Activated T-cell treated with anti-CD3 and anti-CD28 coated beads, Interleukin-2, amount 50 U/mL, for 4 hours (primary cell): ENCODE measurements around the gene KRTAP5-9. TPM values are rescaled to one million over a fixed set of nuclear protein-coding genes. Genes with fewer than 3 reads are reported as not detected.
"Not testable (repeated sequence)": the region's sequence is repeated elsewhere in the genome, so short reads cannot be mapped to it uniquely, and the experiment has no call there.

Experiments
- ATAC-seq, 2 donors: fragments of 200-7000 bp; cut with Tn5 transposase; one replicate each; pipeline ENCODE4 v1.10.0; 2021
- DNase-seq: peaks from one replicate; pipeline ENCODE4 v3.0.0-alpha.2; 2020
- H3K27me3 Mint-ChIP-seq: one replicate; pipeline ENCODE4 v1.8.0; 2021; ENCODE audit warnings: low read depth, mixed read lengths
- H3K36me3 Mint-ChIP-seq: one replicate; pipeline ENCODE4 v1.8.0; 2022; ENCODE audit warnings: mixed read lengths; ENCODE audit not compliant: insufficient read depth
- H3K4me1 Mint-ChIP-seq: one replicate; pipeline ENCODE4 v1.8.0; 2021; ENCODE audit warnings: low read depth, mixed read lengths
- H3K4me3 Mint-ChIP-seq: one replicate; pipeline ENCODE4 v1.8.0; 2021; ENCODE audit warnings: mild to moderate bottlenecking, moderate library complexity, mixed read lengths
- H3K9me3 Mint-ChIP-seq: one replicate; pipeline ENCODE4 v1.8.0; 2021; ENCODE audit warnings: mixed read lengths
- total RNA-seq, 3 donors: library from RNA; stranded (reverse); gene quantifications; one replicate each; pipeline ENCODE4 v1.2.1, GENCODE V29; 2021

KRTAP5-9 gene
- total RNA-seq, 3 donors from 2014 or later: not detected

DNA sequence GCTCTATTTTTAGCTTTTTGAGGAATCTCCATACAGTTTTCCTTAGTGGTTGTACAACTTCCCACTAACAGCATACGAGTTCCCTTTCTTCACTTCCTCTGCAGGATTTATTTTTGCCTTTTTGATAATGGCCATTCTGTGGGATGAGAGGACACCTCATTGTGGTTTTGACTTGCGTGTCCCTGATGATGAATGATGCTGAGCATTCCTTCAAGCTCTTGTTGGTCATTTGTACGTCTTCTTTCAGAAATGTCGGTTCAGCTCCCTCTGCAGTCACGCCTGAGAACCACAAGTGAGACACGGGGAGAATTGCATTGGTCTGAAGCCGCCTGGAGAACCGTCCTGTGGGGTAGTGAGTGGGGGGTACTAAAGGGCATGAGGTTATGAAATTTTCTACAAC lies 15.2 kb downstream of the KRTAP5-9 start:
- H3K27me3 Mint-ChIP-seq: peaks cover 46% of the 10 kb centered on the region
- no peak for ATAC-seq

DNA sequence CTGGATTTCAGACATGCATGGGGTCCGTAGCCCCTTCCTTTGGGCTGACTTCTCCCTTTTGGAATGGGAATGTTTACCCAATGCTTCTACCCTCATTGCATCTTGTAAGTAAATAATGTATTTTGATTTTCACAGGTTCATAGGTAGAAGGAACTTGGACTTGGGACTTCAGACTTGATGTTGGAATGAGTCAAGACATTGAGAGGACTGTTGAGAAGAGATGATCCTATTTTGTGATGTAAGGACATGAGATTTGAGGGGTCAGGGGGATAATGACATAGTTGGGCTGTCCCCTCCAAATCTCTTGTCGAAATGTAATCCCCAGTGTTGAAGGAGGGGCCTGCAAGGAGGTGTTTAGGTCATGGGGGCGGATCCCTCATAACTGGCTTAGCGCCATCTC lies 16.2 kb downstream of the KRTAP5-9 start:
- Mint-ChIP-seq H3K9me3 (no peaks in the 10 kb centered on the region), H3K4me1 (no peaks in the 10 kb centered on the region), H3K36me3 (no peaks in the 10 kb centered on the region), H3K4me3 (no peak overlapping the region), H3K27me3 (peaks cover 41% of the 10 kb centered on the region)
- ATAC-seq: no peak
- no peak for DNase-seq

More for the DNA sequence above, 15.2 kb downstream of the KRTAP5-9 start:
- Mint-ChIP-seq H3K36me3 (no peaks in the 10 kb centered on the region), H3K4me3 (no peak overlapping the region), H3K4me1 (no peaks in the 10 kb centered on the region), H3K9me3 (no peaks in the 10 kb centered on the region)
- DNase-seq: no peak

DNA sequence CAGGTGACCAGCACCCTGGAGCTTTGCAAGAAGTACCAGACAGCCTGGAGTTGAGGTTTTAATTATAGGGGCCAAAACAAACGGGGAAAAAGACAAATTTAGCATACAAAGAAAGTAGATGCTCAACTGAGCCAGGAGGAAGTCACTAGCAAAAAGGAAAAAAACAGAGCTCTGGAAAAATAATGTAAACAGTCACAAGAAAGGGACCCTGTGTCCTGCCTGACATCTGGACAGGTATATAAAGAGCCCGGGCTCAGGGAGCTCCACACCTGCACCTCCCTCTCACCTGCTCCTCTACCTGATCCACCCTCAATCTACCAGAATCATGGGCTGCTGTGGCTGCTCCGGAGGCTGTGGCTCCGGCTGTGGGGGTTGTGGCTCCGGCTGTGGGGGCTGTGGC lies 17.0 kb downstream of the KRTAP5-9 start, which contains the start of gene KRTAP5-10:
KRTAP5-10 (plus strand) TSS at position 301 of the 400 bp plus-strand sequence; CDS start at position 326, 25 bp downstream.
- Mint-ChIP-seq H3K4me3 (no peak within 1 kb of the TSS), H3K27me3 (peaks cover 43% of the 10 kb centered on the region), H3K9me3 (no peaks in the 10 kb centered on the region), H3K36me3 (no peaks in the 10 kb centered on the region), H3K4me1 (no peaks in the 10 kb centered on the region)
- DNase-seq (no peak), ATAC-seq (no peak)

DNA sequence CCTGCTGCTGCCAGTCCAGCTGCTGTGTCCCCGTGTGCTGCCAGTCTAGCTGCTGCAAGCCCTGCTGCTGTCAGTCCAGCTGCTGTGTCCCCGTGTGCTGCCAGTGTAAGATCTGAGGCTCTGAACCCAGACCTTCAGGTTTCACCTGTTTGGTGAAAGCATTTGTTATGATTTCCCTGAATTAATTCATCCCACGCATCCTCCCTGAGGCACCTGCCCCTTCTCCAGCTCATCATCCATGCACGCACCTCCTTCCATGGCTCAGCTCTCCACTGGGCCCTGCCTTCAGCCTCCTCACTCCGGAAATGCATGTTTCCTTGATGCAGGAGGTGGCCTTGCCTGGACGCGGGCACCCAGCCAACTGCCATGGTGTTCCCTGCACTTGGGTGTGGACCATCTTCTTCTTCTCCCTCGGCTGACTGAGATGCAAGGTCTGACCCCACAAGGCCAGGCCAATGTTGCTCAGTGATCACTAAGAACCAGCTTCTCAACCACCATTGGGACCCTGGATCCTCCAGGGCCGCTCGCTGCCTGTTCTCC lies 17.9 kb downstream of the KRTAP5-9 start:
- Mint-ChIP-seq H3K27me3 (peaks cover 44% of the 10 kb centered on the region), H3K9me3 (no peaks in the 10 kb centered on the region), H3K36me3 (no peaks in the 10 kb centered on the region), H3K4me1 (no peaks in the 10 kb centered on the region), H3K4me3 (no peak overlapping the region)
- no peak for ATAC-seq
- no peak for DNase-seq

DNA sequence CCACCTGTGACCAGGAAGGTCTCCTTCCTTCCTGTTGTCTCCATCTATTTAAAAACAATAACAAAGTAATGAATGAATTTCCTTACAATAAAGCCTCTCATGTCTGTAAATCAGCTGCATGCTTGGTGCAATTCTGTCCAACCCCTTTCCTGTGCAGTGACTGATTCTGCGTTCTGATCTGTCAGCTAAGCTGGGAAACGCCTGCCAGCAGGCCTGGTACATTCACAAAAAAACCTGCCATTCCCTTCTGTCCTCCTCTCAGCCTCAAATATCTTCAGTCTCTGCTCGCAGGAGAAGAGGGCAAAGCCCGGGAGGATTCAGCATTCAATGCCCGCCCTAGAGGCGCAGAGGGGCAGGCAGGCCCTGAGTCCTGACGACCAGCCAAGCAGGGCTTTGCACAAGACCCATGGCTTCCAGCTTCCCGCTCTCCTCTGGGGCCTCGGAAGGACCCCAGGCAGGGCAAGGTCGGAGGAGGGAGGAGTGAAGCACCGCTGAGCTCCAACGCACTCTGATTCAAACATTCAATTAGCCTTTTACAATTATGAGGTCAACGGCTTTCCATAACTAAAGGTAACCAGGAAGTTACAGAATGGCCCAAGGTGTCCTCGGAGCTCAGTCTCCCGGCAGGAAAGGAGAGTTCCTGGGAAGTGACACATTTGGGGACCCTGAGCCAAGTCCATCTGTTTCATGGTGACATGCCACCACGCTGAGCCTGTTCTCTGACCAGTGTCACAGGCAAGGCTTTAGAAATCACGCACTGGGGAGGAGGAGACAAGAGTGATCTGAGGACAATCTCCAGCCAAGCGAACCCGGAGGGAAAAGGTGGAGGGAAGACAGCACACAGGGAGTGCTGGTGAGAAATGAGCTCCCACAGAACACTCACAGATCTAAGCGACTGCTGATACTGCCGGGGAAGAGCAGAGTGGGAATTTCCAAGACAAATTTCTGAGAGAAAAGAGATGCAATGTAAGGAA lies 18.7 kb downstream of the KRTAP5-9 start:
- peaks cover 38% of the 10 kb centered on the region for H3K27me3 Mint-ChIP-seq
- H3K36me3 Mint-ChIP-seq, DNase-seq, H3K4me1 Mint-ChIP-seq, H3K4me3 Mint-ChIP-seq, ATAC-seq, H3K9me3 Mint-ChIP-seq: not testable (repeated sequence)

DNA sequence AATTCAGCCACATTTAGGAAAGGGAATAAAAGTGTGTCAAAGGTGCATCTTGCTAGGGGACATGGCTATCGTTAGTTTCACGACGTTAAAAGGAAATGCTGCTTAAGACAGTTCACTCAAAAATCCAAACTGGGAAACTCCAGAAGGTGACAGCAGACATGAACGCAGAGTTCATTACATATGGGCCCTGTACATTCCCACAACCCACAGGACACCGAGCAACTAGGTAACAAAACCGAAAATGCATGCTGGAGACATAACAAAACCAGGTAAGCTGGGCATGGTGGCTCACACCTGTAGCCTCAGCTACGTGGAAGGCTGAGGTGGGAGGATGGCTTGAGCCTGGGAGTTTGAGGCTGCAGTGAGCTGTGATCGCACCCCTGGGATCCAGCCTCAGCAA lies 19.4 kb downstream of the KRTAP5-9 start:
- H3K27me3 Mint-ChIP-seq: peaks cover 40% of the 10 kb centered on the region
- not testable (repeated sequence) for H3K4me3 Mint-ChIP-seq, H3K9me3 Mint-ChIP-seq, DNase-seq, ATAC-seq, H3K4me1 Mint-ChIP-seq, H3K36me3 Mint-ChIP-seq

DNA sequence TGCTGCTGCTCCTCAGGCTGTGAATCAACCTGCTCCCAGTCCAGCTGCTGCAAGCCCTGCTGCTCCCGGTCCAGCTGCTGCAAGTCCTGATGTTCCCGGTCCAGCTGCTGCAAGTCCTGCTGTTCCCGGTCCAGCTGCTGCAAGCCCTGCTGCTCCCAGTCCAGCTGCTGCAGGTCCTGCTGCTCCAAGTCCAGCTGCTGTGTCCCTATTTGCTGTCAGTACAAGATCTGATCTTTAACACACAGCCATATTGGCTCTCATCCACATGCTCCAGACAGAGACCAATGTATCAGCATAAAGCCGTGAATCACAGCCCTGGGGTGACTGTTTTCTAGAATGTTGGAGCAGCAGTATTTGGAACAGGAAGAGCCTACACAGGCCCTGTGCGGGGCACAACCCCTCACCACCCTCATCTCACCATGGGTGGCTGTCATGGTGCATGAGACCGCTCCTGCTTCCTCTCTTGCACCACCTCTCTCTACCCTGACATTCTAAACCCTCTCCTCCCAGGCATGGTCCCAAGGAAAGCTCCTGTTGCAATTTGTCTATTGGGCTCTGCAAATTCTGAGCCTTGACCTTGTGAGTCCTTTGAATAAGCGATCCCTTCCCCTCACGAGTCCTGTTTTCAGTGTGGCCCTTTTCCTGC lies 20.6 kb downstream of the KRTAP5-9 start:
- Mint-ChIP-seq H3K9me3 (no peaks in the 10 kb centered on the region), H3K36me3 (no peaks in the 10 kb centered on the region), H3K27me3 (peaks cover 30% of the 10 kb centered on the region), H3K4me1 (no peaks in the 10 kb centered on the region), H3K4me3 (no peak overlapping the region)
- ATAC-seq: no peak
- DNase-seq: no peak

DNA sequence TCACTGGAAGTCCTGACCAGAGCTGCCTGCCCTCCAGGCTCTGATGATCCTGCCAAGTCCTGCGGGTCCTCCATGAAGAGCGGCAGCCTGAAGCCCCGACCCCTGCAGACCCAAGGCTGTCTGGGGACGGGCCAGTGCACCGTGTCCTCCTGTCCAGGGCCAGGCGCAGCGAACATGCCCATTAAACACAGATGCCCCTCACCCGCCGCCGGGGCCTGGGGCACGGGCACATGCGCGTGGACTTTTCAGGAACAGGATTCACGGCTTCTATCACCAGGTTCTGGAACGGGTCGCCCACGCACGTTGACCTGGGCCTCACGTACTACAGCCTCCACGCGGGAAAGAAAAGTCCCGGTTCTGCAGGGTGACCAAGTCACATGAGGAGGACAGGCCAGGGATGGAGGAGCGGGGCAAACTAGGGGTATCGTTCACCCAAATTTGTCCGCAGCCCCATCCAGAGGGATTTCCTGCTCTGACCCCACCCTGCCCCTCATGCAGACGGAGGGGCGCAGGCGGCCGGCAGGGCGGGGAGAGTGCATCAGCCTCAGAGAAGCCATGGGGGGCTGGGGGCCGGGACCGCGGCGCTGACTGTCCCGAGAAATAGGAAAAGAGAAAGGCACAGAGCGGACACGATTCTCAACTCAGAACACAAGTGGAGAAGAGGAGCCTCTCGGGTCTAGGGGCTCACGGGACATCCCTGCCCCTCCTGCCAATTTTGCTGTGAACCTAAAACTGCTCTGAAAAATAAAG lies 23.1 kb downstream of the KRTAP5-9 start:
- DNase-seq, ATAC-seq, H3K4me3 Mint-ChIP-seq, H3K9me3 Mint-ChIP-seq, H3K36me3 Mint-ChIP-seq, H3K4me1 Mint-ChIP-seq: not testable (repeated sequence)
- peaks cover 15% of the 10 kb centered on the region for H3K27me3 Mint-ChIP-seq

DNA sequence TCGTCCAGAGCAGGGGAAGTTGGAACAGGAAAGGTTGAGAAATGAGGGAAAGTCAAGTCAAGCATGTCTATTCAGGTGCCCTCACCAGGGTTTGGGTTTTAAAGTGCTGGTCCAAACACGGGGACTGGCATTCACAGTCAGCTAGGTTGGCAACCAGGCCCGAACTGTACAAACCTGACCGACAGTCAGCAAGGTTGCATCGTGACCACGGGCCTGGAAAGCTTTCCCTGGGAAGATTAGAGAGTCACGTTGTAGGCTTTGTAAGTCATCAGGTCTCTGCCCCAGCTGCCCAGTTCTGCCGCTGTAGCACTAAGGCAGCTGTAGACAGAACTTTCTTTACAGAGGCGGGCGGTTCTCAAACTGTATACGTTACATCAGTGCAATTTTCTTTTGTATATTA lies 24.6 kb downstream of the KRTAP5-9 start:
- DNase-seq: no peak
- ATAC-seq: no peak
- Mint-ChIP-seq H3K9me3 (no peaks in the 10 kb centered on the region), H3K36me3 (no peaks in the 10 kb centered on the region), H3K4me1 (no peaks in the 10 kb centered on the region), H3K27me3 (peaks cover 10% of the 10 kb centered on the region), H3K4me3 (no peak overlapping the region)

DNA sequence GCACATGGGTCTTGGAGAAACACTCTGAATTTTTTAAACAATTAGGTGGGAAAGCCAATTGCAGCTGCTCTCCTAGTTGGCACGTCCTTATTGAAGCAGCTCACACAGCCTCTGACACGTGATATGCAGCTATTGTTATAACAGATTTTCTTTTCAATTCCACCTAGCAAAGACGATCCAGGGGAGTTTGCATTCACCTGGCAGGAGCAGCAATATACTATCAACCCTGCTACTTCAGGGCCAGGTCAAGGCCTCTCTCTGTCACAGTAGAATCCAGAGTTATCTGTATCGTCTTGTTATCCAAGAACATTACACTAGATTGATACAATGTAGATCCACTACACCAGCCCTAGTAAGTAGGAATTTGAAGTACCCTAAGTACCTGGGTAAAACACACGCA lies 26.2 kb downstream of the KRTAP5-9 start:
- Mint-ChIP-seq H3K4me1 (no peaks in the 10 kb centered on the region), H3K9me3 (no peaks in the 10 kb centered on the region), H3K36me3 (no peaks in the 10 kb centered on the region), H3K27me3 (peaks cover 10% of the 10 kb centered on the region), H3K4me3 (no peak overlapping the region)
- DNase-seq (no peak), ATAC-seq (no peak)

DNA sequence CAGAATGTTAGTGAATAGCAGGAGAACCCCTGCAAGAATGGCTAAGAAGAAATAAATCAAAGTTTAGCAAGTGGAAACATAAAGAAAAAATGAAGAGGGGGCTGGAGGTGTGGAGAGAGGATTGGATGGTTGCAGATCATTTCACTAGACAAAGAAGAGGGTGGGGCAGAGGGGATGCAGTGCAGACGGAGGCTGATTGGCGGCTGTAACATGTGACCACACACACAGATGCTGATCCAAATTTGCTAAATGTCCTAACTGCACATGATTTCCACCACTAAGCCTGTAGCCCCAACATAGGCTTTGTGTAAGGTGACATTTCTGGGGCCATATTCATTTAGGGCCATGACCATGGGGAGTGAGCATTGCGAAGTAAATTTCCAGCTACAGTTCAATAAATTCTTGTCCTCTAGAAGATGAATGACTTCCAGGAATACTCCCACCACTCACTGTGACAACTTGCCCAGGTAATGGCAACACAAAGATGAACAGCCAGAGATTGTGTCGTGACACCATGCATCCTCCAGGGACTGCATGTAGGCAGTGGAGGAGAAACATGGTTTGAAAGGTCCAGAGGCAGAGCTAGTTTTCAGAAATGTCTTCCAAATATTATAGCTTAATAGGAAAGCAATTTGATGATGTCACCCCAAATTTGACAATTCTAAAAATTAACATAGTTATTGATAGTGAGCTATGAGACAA lies 27.7 kb downstream of the KRTAP5-9 start:
- DNase-seq: no peak

DNA sequence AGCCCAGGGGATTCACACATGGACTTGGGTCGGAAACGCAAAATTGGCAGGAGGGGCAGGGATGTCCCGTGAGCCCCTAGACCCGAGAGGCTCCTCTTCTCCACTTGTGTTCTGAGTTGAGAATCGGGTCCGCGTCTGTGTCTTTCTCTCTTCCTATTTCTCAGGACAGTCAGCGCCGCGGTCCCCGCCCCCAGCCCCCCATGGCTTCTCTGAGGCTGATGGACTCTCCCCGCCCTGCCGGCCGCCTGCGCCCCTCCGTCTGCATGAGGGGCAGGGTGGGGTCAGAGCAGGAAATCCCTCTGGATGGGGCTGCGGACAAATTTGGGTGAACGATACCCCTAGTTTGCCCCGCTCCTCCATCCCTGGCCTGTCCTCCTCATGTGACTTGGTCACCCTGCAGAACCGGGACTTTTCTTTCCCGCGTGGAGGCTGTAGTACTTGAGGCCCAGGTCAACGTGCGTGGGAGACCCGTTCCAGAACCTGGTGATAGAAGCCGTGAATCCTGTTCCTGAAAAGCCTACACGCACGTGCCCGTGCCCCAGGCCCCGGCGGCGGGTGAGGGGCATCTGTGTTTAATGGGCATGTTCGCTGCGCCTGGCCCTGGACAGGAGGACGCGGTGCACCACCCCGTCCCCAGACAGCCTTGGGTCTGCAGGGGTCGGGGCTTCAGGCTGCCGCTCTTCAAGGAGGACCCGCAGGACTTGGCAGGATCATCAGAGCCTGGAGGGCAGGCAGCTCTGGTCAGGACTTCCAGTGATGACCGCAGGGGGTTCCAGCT lies 28.7 kb downstream of the KRTAP5-9 start:
- not testable (repeated sequence) for H3K9me3 Mint-ChIP-seq, H3K4me3 Mint-ChIP-seq, ATAC-seq, H3K4me1 Mint-ChIP-seq, H3K36me3 Mint-ChIP-seq, DNase-seq
- H3K27me3 Mint-ChIP-seq: peaks cover 21% of the 10 kb centered on the region

More for the DNA sequence above, 27.7 kb downstream of the KRTAP5-9 start:
- Mint-ChIP-seq H3K4me3 (no peak overlapping the region), H3K4me1 (peaks cover 2% of the 10 kb centered on the region), H3K36me3 (no peaks in the 10 kb centered on the region), H3K9me3 (no peaks in the 10 kb centered on the region), H3K27me3 (peaks cover 13% of the 10 kb centered on the region)
- ATAC-seq: no peak

DNA sequence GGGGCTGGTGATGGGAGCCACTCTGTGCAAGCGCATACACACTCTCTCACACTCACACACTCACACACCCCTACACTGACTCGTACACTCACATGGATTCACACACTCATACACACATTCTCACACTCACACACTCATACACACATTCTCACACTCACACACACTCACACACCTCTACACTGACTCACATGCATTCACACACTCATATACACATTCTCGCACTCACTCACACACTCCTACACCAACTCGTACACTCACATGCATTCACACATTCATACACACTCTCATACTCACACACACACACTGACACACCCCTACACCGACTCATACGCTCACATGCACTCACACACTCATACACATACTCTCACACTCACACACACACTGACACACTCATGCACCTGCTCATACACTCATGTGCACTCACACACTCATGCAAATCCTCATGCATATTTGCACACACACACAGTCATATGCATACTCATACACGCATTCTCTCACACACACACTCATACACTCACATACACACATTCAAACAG lies 29.3 kb downstream of the KRTAP5-9 start:
- Mint-ChIP-seq H3K9me3 (no peaks in the 10 kb centered on the region), H3K4me1 (peaks cover 2% of the 10 kb centered on the region), H3K36me3 (no peaks in the 10 kb centered on the region), H3K27me3 (peaks cover 23% of the 10 kb centered on the region), H3K4me3 (no peak overlapping the region)
- no peak for ATAC-seq
- DNase-seq: no peak
